ENCODE results near the gene GRB2.

GRCh38 chr17:75430159-75430974 lies 24.9 kb upstream of the GRB2 start:
- no peak for TF ChIP-seq POLR2A (IDR thresholded peaks at IDR 0.05; ENCODE audit: low read length)
- TF ChIP-seq GATA1 (IDR thresholded peaks at IDR 0.05; ENCODE audit: low read depth, low read length): no peak

Data from erythroblast (primary cell).